Mucosa of stomach (tissue), 1 donor: ENCODE measurements around the gene AGPAT4.

Experiments used
- H3K27me3 ChIP-seq: one replicate; pipeline ENCODE4 v1.7.0; 2013; ENCODE audit warnings: mild to moderate bottlenecking, low read length; ENCODE audit not compliant: control insufficient read depth, insufficient read depth
- H3K36me3 ChIP-seq: one replicate; pipeline ENCODE4 v1.7.0; 2013; ENCODE audit warnings: low read length; ENCODE audit not compliant: control insufficient read depth, insufficient read depth
- H3K4me1 ChIP-seq: one replicate; pipeline ENCODE4 v1.7.0; 2013; ENCODE audit warnings: mild to moderate bottlenecking, low read length; ENCODE audit not compliant: control insufficient read depth, insufficient read depth
- H3K4me3 ChIP-seq: one replicate; pipeline ENCODE4 v1.7.0; 2013; ENCODE audit warnings: low read length
- H3K9ac ChIP-seq: one replicate; pipeline ENCODE4 v1.7.0; 2013; ENCODE audit warnings: mild to moderate bottlenecking, low read length, moderate library complexity
- H3K9me3 ChIP-seq: one replicate; pipeline ENCODE4 v1.7.0; 2013; ENCODE audit warnings: mild to moderate bottlenecking, low read length, moderate library complexity; ENCODE audit not compliant: control insufficient read depth
- donor health status: Pancreatic carcinoma.

AGPAT4 gene

DNA sequence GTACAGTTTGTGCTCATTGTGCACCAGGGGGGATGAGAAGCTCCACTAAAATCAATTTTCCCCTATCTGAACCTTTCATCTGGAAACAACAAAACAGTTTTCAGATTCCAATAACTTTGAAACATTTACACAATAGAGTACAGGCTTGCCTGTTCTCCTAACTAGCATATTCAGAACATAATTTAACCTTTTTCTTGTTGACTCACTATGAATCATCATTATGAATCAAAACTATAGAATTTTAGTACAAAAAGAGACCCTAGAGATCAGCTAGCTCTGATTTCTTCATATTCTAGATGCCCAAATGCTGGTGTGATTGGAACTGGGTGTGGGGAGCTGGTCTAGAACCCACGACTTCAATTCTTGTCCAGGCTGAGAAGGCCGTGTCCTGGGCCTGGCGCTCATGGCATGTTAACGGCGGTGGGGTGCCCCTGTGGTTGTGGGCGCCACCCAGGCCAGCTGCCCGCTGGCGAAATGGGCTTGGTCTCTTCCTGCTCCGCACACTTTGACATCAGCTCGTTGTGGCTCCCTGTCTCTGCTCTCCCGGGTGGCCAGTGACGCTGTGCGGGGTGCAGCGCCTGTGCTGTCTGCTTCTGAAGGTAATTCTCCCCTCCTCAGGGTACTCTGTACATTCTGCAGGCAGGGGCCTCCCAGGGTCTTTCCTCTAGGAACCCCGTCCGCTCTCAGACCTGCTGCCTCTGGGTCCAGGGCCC, 29.9 kb upstream of the AGPAT4 start:
- no peak overlapping the region for H3K9ac ChIP-seq
- H3K27me3 ChIP-seq = no peaks in the 10 kb centered on the region
- H3K4me3 ChIP-seq = no peak overlapping the region
- no peaks in the 10 kb centered on the region for H3K4me1 ChIP-seq
- no peaks in the 10 kb centered on the region for H3K36me3 ChIP-seq
- no peaks in the 10 kb centered on the region for H3K9me3 ChIP-seq

DNA sequence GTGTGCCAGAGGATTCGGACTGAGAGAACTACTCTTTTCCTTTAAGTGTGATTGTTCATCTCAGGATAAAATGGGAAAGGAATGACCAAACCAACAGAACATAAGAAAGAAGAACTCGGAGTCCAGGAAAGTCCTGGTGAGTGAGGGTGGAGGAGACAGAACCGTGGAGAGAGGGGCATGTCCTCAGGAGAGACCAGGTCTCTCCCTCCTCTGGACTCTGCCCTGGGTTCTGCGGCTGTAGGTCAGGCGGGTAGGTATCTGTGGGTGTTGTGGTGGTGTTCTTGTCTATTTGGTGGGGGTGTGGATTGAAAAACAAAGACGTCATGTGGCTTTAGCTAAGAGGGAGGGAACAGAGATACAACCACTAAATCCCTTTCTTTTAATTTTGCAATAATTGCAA, 29.1 kb upstream of the AGPAT4 start:
- Histone ChIP-seq H3K9me3 (no peaks in the 10 kb centered on the region), H3K36me3 (no peaks in the 10 kb centered on the region), H3K9ac (no peak overlapping the region), H3K27me3 (no peaks in the 10 kb centered on the region), H3K4me1 (no peaks in the 10 kb centered on the region), H3K4me3 (no peak overlapping the region)

DNA sequence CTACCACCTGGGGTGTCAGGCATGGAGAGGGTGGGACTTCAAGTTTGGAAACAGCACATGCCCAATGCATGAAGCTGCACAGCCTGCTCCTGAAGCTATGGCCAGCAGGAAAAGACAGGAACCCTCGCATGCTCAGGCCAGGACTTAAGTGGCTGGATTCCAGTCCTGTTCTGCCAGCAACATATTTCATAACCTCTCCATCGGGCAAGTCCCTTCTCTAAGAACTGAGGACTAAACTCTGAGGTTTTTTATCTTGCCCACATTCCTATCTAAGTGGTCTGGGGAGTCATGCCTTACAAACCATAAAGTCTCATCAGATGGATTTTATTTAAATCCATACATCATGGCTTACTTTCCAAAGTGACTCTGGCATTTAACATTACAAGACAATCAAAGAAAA, 27.5 kb upstream of the AGPAT4 start:
- no peaks in the 10 kb centered on the region for H3K4me1 ChIP-seq
- H3K4me3 ChIP-seq = no peak overlapping the region
- H3K36me3 ChIP-seq = no peaks in the 10 kb centered on the region
- H3K27me3 ChIP-seq = no peaks in the 10 kb centered on the region
- no peaks in the 10 kb centered on the region for H3K9me3 ChIP-seq
- no peak overlapping the region for H3K9ac ChIP-seq

DNA sequence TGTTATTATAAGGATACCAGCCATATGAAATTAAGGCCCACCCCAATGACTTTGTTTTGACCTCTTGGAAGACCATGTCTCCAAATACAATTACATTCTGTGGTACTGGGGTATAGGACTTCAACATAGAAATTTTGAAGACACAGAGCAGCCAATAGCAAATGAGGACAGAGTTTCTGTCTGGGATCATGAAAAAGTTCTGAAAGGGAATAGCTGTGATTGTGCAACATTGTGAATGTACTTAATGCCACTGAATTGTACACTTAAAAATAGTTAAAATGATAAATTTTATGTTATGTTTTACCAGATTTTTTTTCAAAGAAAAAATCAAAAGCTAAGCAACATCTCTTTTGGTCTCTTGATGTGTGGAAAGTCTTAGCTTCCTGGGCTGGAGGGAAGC, 27.0 kb upstream of the AGPAT4 start:
- H3K9ac ChIP-seq = no peak overlapping the region
- no peak overlapping the region for H3K4me3 ChIP-seq
- H3K9me3 ChIP-seq = no peaks in the 10 kb centered on the region
- no peaks in the 10 kb centered on the region for H3K36me3 ChIP-seq
- H3K4me1 ChIP-seq = no peaks in the 10 kb centered on the region
- no peaks in the 10 kb centered on the region for H3K27me3 ChIP-seq

DNA sequence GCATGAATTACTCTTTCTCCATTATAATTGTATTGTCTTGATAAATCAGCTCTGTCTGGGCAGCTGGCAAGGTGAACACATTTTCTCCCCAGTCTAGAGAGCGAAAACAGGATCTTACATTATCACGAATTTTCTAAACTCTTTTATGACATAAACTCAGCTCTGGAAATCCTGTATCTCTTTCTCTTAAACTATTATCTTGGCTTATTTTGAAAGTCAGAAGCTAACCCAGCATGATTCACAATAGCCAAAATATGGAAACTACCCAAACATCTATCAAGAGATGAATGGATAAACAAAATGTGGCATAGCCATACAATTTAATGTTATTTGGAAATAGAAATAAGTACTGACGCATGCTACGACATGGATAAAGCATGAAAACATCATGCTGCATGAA, 25.9 kb upstream of the AGPAT4 start:
- Histone ChIP-seq H3K4me3 (no peak overlapping the region), H3K4me1 (no peaks in the 10 kb centered on the region), H3K9me3 (no peaks in the 10 kb centered on the region), H3K36me3 (no peaks in the 10 kb centered on the region), H3K27me3 (no peaks in the 10 kb centered on the region), H3K9ac (no peak overlapping the region)

DNA sequence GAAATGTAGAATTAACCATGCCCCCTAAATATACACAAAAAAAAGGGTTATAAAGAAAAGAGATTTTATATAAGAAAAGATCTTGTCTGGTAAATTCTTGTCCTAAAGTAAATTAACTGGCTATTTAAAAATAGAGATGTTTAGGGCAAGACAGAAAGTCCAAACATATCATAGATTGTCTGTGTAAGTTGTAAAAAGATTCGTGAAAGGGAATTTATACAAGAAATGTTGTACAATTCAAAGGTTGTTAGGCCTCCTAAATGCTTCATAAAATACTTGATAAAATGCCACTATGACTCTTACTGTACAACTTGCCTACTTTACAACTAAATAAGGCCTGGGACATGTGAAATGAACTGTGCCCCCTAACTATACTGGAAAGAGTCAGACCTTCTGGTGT, 21.9 kb upstream of the AGPAT4 start:
- Histone ChIP-seq H3K9me3 (no peaks in the 10 kb centered on the region), H3K27me3 (no peaks in the 10 kb centered on the region), H3K36me3 (no peaks in the 10 kb centered on the region), H3K4me1 (no peaks in the 10 kb centered on the region), H3K4me3 (no peak overlapping the region), H3K9ac (no peak overlapping the region)

DNA sequence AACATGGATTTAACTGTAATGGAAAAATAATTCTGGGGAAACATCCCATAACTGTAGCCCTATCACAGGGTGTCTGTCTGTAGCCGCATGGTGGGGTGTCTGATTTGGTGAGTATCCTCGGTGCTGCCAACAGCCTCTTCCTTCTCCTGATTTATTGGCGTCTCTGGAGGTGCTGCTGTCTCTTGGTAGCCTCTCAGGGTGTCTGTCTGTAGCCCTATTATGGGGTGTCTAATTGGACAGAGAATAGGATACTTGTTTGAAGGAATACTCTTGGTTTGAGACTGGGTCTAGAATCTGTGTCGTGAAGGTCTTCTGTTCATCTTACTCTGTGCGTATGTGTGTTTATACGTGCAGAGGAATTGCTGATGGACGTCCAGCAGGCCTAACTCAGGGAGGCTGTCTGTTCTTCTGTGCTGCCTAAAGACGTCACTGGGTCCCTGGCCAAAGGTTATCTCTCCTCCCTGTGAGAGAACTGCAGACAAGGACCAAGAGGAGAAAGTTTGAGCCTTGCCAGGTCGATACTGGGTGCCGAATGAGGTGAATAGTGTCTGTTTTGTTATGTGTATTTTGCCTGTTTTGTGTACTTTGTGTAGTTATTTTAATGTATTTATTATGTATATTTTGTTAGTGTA, 18.9 kb upstream of the AGPAT4 start:
- Histone ChIP-seq H3K27me3 (no peaks in the 10 kb centered on the region), H3K9me3 (no peaks in the 10 kb centered on the region), H3K9ac (no peak overlapping the region), H3K36me3 (no peaks in the 10 kb centered on the region), H3K4me1 (no peaks in the 10 kb centered on the region), H3K4me3 (no peak overlapping the region)

DNA sequence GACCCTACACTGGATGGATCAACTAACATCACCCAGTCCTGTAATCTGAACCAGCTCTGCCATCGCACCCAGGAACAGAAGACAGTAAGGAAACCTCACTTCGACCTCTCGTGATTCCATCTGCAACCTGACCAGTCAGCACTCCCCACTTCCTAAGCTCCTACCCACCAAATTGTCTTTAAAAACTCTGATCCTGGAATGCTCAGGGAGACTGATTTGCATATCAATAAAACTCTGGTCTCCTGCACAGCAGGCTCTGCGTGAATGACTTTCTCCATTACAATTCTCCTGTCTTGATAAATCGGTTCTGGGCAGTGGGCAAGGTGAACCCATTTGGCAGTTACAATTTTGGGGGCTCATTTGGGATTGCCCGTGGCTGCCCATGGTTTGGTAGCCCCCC, 18.3 kb upstream of the AGPAT4 start:
- Histone ChIP-seq H3K4me1 (no peaks in the 10 kb centered on the region), H3K36me3 (no peaks in the 10 kb centered on the region), H3K9ac (no peak overlapping the region), H3K4me3 (no peak overlapping the region), H3K27me3 (no peaks in the 10 kb centered on the region), H3K9me3 (no peaks in the 10 kb centered on the region)

DNA sequence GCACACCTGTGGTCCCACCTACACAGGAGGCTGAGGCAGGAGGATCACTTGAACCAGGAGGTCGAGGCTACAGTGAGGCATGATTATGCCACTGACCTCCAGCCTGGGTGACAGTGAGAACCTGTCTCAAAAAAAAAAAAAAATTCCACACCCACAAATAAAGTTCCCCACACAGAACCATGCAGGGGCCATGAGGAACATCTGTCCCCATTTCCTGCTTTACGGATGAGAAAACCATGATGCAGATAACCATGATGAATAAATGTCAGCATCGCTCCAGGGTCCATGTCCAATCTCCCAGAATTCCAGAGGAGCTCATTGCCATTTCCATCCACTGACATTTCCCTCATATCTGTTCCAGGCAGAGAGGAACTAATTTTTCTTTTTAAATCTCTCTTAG, 16.9 kb upstream of the AGPAT4 start:
- Histone ChIP-seq H3K9ac (no peak overlapping the region), H3K9me3 (no peaks in the 10 kb centered on the region), H3K36me3 (no peaks in the 10 kb centered on the region), H3K4me3 (no peak overlapping the region), H3K27me3 (no peaks in the 10 kb centered on the region), H3K4me1 (no peaks in the 10 kb centered on the region)

DNA sequence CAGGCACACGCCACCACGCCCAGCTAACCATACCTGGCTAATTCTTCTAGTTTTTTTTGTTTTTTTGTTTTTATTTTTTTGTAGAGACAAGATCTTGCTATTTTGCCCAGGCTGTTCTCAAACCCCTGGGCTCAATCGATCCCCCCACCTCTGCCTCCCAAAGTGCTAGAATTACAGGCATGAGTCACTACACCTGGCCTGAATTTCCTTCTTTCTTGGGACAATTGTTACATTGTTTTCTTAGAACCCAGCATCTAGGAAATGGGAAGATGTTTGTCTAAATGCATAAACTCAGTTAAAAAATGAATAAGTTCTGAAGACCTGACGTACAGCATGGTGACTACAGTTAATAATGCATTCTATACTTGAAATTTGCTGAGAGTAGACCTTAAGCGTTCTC, 10.8 kb upstream of the AGPAT4 start:
- Histone ChIP-seq H3K9me3 (no peaks in the 10 kb centered on the region), H3K36me3 (no peaks in the 10 kb centered on the region), H3K27me3 (no peaks in the 10 kb centered on the region), H3K4me3 (no peak overlapping the region), H3K9ac (no peak overlapping the region), H3K4me1 (no peaks in the 10 kb centered on the region)

DNA sequence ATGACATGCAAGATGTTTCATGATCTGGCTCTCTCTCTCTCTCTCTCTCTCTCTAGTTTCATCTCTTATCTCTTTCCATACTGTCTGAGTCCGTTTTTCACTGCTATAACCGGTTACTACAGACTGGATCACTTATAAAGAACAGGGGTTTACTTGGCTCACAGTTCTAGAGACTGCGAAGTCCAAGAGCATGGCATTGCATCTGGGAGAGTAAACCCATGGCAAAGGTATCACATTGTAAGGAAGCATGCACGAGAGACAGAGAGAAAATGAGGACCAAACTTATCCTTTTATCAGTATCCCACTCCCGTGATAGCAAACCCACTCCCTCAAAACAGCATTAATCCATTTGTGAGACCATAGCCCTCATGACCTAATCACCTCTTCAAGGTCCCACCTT, 7.2 kb upstream of the AGPAT4 start:
- Histone ChIP-seq H3K4me1 (no peaks in the 10 kb centered on the region), H3K36me3 (no peaks in the 10 kb centered on the region), H3K9ac (no peak overlapping the region), H3K9me3 (no peaks in the 10 kb centered on the region), H3K4me3 (no peak overlapping the region), H3K27me3 (no peaks in the 10 kb centered on the region)

DNA sequence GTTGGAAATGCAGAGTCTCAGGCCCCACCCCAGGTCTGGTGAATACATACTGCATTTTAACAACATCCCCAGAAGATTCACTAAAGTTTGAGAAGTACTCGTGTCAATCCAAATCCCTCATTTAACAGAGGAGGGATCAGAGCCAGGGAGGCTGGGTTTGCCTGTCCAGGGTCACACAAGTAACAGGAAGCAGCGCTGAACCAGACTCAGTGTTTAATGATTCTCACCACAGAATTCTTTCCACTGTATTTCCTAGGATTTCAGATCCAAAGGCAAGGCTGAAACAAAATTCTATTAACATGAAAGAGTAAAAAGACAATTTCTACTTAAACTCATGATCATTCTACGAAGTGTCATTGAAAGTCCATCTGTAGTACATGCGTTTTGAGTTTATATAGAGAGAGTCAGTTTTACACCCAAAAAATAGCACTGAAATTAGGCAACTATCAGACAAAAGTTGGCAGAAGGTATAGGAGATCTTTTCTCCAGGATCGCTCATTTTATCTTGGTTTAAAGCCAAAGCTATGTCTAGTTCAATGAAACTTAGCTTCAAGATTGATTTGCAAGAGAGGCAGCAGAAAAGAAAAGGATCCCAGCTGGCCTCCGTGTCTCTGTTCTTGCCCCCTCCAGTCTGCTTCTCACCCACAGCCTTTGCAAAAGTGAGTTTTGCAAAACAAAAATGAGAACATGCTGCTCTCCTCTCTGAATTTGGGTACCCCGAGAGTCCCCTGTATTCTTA, 6.0 kb upstream of the AGPAT4 start:
- Histone ChIP-seq H3K36me3 (no peaks in the 10 kb centered on the region), H3K9ac (no peak overlapping the region), H3K27me3 (no peaks in the 10 kb centered on the region), H3K9me3 (no peaks in the 10 kb centered on the region), H3K4me3 (no peak overlapping the region), H3K4me1 (no peaks in the 10 kb centered on the region)
